ENCODE data around the gene UCK1. TPM values are rescaled to one million over a fixed set of nuclear protein-coding genes. Genes with fewer than 3 reads are reported as not detected.
A peak's percentile ranks its signal among the peaks of the same experiment; 100 is the strongest.

Gene UCK1
- total and polyA plus RNA-seq, 2 of the 13 experiments (the other 11 are each of a cell fraction or from before 2014, with no cell fraction given), result 11.0 to 24.1 TPM

GRCh38 chr9:131546336-131547084 lies 15.4 kb upstream of the UCK1 start:
- Histone ChIP-seq H3K27ac (ENCODE audit: extremely low read length, insufficient read depth, low read length) (no peak overlapping the region), H3K4me2 (ENCODE audit: low read depth, low read length) (peak overlapping the region; percentile 84), H3K9ac (ENCODE audit: insufficient read depth, low read depth, low read length) (no peak overlapping the region), H3K4me3 (replicated peaks in 1 of 3; ENCODE audit: insufficient read depth in 1 of 3, low read depth in 2 of 3, low read length in 3 of 3) (peak overlapping the region in 1 of 3 experiments; percentile 70; a peak in 2 of 6 replicates), H3K4me1 (ENCODE audit: insufficient read depth, low read length) (peaks cover 25% of the 10 kb centered on the region), H2AFZ (ENCODE audit: low read length) (no peak overlapping the region), H3K27me3 (ENCODE audit: control insufficient read depth in 1 of 2, insufficient read depth in 2 of 2, low read length in 2 of 2) (peaks cover 10 to 62% of the 10 kb centered on the region in 2 experiments; a peak in 4 of 5 replicates), H3K9me3 (ENCODE audit: low read length) (peaks cover 22% of the 10 kb centered on the region), H4K20me1 (ENCODE audit: insufficient read depth, low read length) (peaks cover 11% of the 10 kb centered on the region; the same call in 1 of the 2 replicates), H3K79me2 (ENCODE audit: insufficient read depth, low read length) (no peaks in the 10 kb centered on the region), H3K36me3 (replicated peaks in 1 of 2; ENCODE audit: control insufficient read depth in 1 of 2, insufficient read depth in 2 of 2, low read length in 2 of 2) (no peaks in the 10 kb centered on the region)
- WGBS (ENCODE audit: low lambda C conversion rate), result 10% methylated on average over 12 of the region's 49 CpGs
- peak; percentile 56 for ATAC-seq
- peak; percentile 68 for DNase-seq (ENCODE audit: low spot score)
- intact Hi-C loops (cut with micrococcal nuclease; ENCODE audit: unreplicated experiment), result no loop called here
- ChIA-PET CTCF (ENCODE audit: low intra/inter-chr PET ratio, low total read pairs) (no interaction called here), POLR2A (interaction anchor here (0.6 to 1.7 kb wide), 4 partner anchors 10 to 173 kb away, joined by 3 to 6 read pairs (median 4); no protein-coding TSS in a partner anchor)
- peak; percentile 23 for FAIRE-seq
- no TSS peak for BruUV-seq (replicated peaks)
- in situ Hi-C loops (cut with HindIII; ENCODE audit: extremely low pct_ligation_motif_present, low pct_unique_long_range_greater_than_20kb), result no loop called here
- TF ChIP-seq YY1 (IDR thresholded peaks at IDR 0.05; ENCODE audit: insufficient read depth, insufficient replicate concordance, low read depth, low read length), result peak; percentile 16
- no peak for TF ChIP-seq FOXA1 (IDR thresholded peaks at IDR 0.05)
- peak; percentile 86 for TF ChIP-seq FOXA1 (CRISPR knock-in tag; IDR thresholded peaks at IDR 0.05)
- no peak for TF ChIP-seq FOSL2 (CRISPR knock-in tag; IDR thresholded peaks at IDR 0.05)
- TF ChIP-seq, protein P1, sequence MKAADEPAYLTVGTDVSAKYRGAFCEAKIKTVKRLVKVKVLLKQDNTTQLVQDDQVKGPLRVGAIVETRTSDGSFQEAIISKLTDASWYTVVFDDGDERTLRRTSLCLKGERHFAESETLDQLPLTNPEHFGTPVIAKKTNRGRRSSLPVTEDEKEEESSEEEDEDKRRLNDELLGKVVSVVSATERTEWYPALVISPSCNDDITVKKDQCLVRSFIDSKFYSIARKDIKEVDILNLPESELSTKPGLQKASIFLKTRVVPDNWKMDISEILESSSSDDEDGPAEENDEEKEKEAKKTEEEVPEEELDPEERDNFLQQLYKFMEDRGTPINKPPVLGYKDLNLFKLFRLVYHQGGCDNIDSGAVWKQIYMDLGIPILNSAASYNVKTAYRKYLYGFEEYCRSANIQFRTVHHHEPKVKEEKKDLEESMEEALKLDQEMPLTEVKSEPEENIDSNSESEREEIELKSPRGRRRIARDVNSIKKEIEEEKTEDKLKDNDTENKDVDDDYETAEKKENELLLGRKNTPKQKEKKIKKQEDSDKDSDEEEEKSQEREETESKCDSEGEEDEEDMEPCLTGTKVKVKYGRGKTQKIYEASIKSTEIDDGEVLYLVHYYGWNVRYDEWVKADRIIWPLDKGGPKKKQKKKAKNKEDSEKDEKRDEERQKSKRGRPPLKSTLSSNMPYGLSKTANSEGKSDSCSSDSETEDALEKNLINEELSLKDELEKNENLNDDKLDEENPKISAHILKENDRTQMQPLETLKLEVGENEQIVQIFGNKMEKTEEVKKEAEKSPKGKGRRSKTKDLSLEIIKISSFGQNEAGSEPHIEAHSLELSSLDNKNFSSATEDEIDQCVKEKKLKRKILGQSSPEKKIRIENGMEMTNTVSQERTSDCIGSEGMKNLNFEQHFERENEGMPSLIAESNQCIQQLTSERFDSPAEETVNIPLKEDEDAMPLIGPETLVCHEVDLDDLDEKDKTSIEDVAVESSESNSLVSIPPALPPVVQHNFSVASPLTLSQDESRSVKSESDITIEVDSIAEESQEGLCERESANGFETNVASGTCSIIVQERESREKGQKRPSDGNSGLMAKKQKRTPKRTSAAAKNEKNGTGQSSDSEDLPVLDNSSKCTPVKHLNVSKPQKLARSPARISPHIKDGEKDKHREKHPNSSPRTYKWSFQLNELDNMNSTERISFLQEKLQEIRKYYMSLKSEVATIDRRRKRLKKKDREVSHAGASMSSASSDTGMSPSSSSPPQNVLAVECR (CRISPR knock-in tag; IDR thresholded peaks at IDR 0.05; ENCODE audit: borderline replicate concordance), result 0 out of 2 replicates have a peak, but pooled peaks have one; percentile 8
- TF ChIP-seq CREBL2 (CRISPR knock-in tag; IDR thresholded peaks at IDR 0.05; ENCODE audit: borderline replicate concordance), result 0 out of 2 replicates have a peak, but pooled peaks have one; percentile 34
- TF ChIP-seq, protein P2, sequence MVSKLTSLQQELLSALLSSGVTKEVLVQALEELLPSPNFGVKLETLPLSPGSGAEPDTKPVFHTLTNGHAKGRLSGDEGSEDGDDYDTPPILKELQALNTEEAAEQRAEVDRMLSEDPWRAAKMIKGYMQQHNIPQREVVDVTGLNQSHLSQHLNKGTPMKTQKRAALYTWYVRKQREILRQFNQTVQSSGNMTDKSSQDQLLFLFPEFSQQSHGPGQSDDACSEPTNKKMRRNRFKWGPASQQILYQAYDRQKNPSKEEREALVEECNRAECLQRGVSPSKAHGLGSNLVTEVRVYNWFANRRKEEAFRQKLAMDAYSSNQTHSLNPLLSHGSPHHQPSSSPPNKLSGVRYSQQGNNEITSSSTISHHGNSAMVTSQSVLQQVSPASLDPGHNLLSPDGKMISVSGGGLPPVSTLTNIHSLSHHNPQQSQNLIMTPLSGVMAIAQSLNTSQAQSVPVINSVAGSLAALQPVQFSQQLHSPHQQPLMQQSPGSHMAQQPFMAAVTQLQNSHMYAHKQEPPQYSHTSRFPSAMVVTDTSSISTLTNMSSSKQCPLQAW (CRISPR knock-in tag; IDR thresholded peaks at IDR 0.05), result peak; percentile 36; the same call in 1 of the 2 replicates
- TF ChIP-seq TBX2 (CRISPR knock-in tag; IDR thresholded peaks at IDR 0.05; ENCODE audit: borderline replicate concordance), result peak; percentile 49; the same call in 1 of the 2 replicates
- no peak for TF ChIP-seq ZNF382 (CRISPR knock-in tag; IDR thresholded peaks at IDR 0.05; ENCODE audit: borderline replicate concordance)
- TF ChIP-seq RARG (CRISPR knock-in tag; IDR thresholded peaks at IDR 0.05; ENCODE audit: low read depth), result no peak
- TF ChIP-seq, protein P3, sequence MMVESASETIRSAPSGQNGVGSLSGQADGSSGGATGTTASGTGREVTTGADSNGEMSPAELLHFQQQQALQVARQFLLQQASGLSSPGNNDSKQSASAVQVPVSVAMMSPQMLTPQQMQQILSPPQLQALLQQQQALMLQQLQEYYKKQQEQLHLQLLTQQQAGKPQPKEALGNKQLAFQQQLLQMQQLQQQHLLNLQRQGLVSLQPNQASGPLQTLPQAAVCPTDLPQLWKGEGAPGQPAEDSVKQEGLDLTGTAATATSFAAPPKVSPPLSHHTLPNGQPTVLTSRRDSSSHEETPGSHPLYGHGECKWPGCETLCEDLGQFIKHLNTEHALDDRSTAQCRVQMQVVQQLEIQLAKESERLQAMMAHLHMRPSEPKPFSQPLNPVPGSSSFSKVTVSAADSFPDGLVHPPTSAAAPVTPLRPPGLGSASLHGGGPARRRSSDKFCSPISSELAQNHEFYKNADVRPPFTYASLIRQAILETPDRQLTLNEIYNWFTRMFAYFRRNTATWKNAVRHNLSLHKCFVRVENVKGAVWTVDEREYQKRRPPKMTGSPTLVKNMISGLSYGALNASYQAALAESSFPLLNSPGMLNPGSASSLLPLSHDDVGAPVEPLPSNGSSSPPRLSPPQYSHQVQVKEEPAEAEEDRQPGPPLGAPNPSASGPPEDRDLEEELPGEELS (CRISPR knock-in tag; IDR thresholded peaks at IDR 0.05), result peak; percentile 71
- TF ChIP-seq KMT2B (CRISPR knock-in tag; IDR thresholded peaks at IDR 0.05), result no peak
- TF ChIP-seq RXRB (CRISPR knock-in tag; IDR thresholded peaks at IDR 0.05; ENCODE audit: borderline replicate concordance), result 0 out of 2 replicates have a peak, but pooled peaks have one; percentile 14

Data from HepG2 (cell line).